ENCODE results near the gene MAPKAPK3. TPM values are rescaled to one million over a fixed set of nuclear protein-coding genes. Genes with fewer than 3 reads are reported as not detected.

Gene MAPKAPK3
- polyA plus RNA-seq, 1 donor from 2014 or later: 4.3 TPM

- no peaks in the 10 kb centered on the region for H3K79me2 ChIP-seq (replicated peaks; ENCODE audit: insufficient read depth, low read length)
Observed at GRCh38 chr3:50627407-50628051, 10.6 kb downstream of the MAPKAPK3 start.

GRCh38 chr3:50628601-50629000, 11.7 kb downstream of the MAPKAPK3 start:
- Histone ChIP-seq H3F3A (ENCODE audit: insufficient read depth, low read length, poor library complexity, severe bottlenecking) (no peaks in the 10 kb centered on the region), H3K9me3 (ENCODE audit: low read length) (no peaks in the 10 kb centered on the region), H3K4me2 (ENCODE audit: low read length) (no peak overlapping the region), H3K36me3 (ENCODE audit: insufficient read depth, low read length) (no peaks in the 10 kb centered on the region), H3K9me2 (ENCODE audit: insufficient read depth, low read length) (no peaks in the 10 kb centered on the region), H3K79me2 (replicated peaks; ENCODE audit: insufficient read depth, low read length) (no peaks in the 10 kb centered on the region), H4K20me1 (ENCODE audit: insufficient read depth) (no peaks in the 10 kb centered on the region), H3K9ac (ENCODE audit: low read length) (no peak overlapping the region), H3K4me3 (ENCODE audit: low read length) (no peak overlapping the region), H3K27ac (ENCODE audit: low read length) (no peak overlapping the region), H3K27me3 (ENCODE audit: insufficient read depth, low read depth, low read length) (no peaks in the 10 kb centered on the region), H2AFZ (ENCODE audit: low read depth, low read length) (no peak overlapping the region)
- TF ChIP-seq CTCF (IDR thresholded peaks at IDR 0.05; ENCODE audit: poor library complexity, severe bottlenecking): no peak
- TF ChIP-seq MXI1 (conservative IDR thresholded peaks at IDR 0.05; ENCODE audit: poor library complexity, severe bottlenecking): no peak
- TF ChIP-seq EZH2 (IDR thresholded peaks at IDR 0.05; ENCODE audit: borderline replicate concordance, insufficient read depth, low read length, poor library complexity, severe bottlenecking): no peak
- no peak for TF ChIP-seq POLR2AphosphoS5 (IDR thresholded peaks at IDR 0.05)
- TF ChIP-seq TAF1 (IDR thresholded peaks at IDR 0.05; ENCODE audit: low read depth): no peak
- no peak for TF ChIP-seq RAD21 (conservative IDR thresholded peaks at IDR 0.05)
- no peak for TF ChIP-seq REST (IDR thresholded peaks at IDR 0.05; ENCODE audit: borderline replicate concordance)
- TF ChIP-seq EP300 (conservative IDR thresholded peaks at IDR 0.05; ENCODE audit: poor library complexity, severe bottlenecking): no peak
- no peak for TF ChIP-seq SMC3 (conservative IDR thresholded peaks at IDR 0.05; ENCODE audit: poor library complexity)

More at GRCh38 chr3:50627407-50628051, 10.6 kb downstream of the MAPKAPK3 start:
- Histone ChIP-seq H4K20me1 (ENCODE audit: insufficient read depth) (no peaks in the 10 kb centered on the region), H3F3A (ENCODE audit: insufficient read depth, low read length, poor library complexity, severe bottlenecking) (no peaks in the 10 kb centered on the region), H3K4me2 (ENCODE audit: low read length) (no peak overlapping the region), H3K9ac (ENCODE audit: low read length) (no peak overlapping the region), H3K27me3 (ENCODE audit: insufficient read depth, low read depth, low read length) (no peaks in the 10 kb centered on the region), H3K36me3 (ENCODE audit: insufficient read depth, low read length) (no peaks in the 10 kb centered on the region), H3K9me2 (ENCODE audit: insufficient read depth, low read length) (no peaks in the 10 kb centered on the region), H2AFZ (ENCODE audit: low read depth, low read length) (no peak overlapping the region), H3K4me3 (ENCODE audit: low read length) (no peak overlapping the region), H3K9me3 (ENCODE audit: low read length) (no peaks in the 10 kb centered on the region), H3K27ac (ENCODE audit: low read length) (no peak overlapping the region)
- no peak for TF ChIP-seq RAD21 (conservative IDR thresholded peaks at IDR 0.05)
- no peak for TF ChIP-seq MXI1 (conservative IDR thresholded peaks at IDR 0.05; ENCODE audit: poor library complexity, severe bottlenecking)
- TF ChIP-seq SMC3 (conservative IDR thresholded peaks at IDR 0.05; ENCODE audit: poor library complexity): no peak
- no peak for TF ChIP-seq POLR2AphosphoS5 (IDR thresholded peaks at IDR 0.05)
- TF ChIP-seq EZH2 (IDR thresholded peaks at IDR 0.05; ENCODE audit: borderline replicate concordance, insufficient read depth, low read length, poor library complexity, severe bottlenecking): no peak
- peak; percentile 11 for TF ChIP-seq CTCF (IDR thresholded peaks at IDR 0.05; ENCODE audit: poor library complexity, severe bottlenecking)
